AG09319 (cell line): Measurements from ENCODE around the gene ANKRD34A.

Experiments
- DNase-seq: peaks from one replicate; pipeline ENCODE4 v3.0.0-alpha.2; 2010; ENCODE audit warnings: low read depth; ENCODE audit errors: extremely low read depth
- CTCF ChIP-seq: IDR thresholded peaks from 2 replicates; pipeline ENCODE4 v1.5.1; 2011; ENCODE audit warnings: low read depth, mild to moderate bottlenecking, inconsistent platforms, low read length, moderate library complexity

The ANKRD34A gene

GRCh38 chr1:145994391-145995120 is 30.2 kb upstream of the ANKRD34A start:
- no peak for DNase-seq
- TF ChIP-seq CTCF = no peak

- TF ChIP-seq CTCF = no peak
- no peak for DNase-seq
These were observed 29.4 kb upstream of the ANKRD34A start for GRCh38 chr1:145993618-145994390.

- no peak for TF ChIP-seq CTCF
- DNase-seq = no peak
These were observed 28.7 kb upstream of the ANKRD34A start for GRCh38 chr1:145992958-145993617.

- no peak for DNase-seq
- TF ChIP-seq CTCF = no peak
These were observed 28.1 kb upstream of the ANKRD34A start for GRCh38 chr1:145992502-145992936.

- DNase-seq = no peak
- no peak for TF ChIP-seq CTCF
These were observed 27.5 kb upstream of the ANKRD34A start for GRCh38 chr1:145991735-145992412.

- DNase-seq = no peak
- no peak for TF ChIP-seq CTCF
These were observed 26.0 kb upstream of the ANKRD34A start for GRCh38 chr1:145990249-145990855.
